GM19043 (cell line): ENCODE results near the gene IGF2BP3.

Experiments used
- ATAC-seq: cut with Tn5 transposase; IDR thresholded peaks from one replicate; pipeline ENCODE4 v1.9.1; 2021; ENCODE audit warnings: low read depth; ENCODE audit not compliant: unreplicated experiment

Gene IGF2BP3

DNA sequence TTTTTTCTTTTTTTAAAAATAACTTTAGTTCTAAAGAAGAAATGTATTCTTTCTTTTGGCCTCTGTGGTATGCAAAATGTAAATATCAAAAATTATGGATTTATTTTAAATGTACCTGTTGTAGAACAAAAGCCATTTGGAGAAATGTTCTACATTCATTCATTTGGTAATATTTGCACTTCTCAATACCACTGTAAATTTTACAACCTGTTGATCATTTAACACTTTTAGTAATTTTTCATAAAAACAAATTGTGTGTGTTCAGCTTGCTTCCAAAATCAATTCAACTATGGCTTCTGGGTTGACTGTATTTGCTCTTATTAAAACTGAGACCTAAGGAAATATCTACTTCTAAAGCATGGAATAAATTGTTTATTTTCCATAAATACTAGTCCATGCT lies 2.3 kb upstream of the IGF2BP3 start:
- ATAC-seq = no peak

DNA sequence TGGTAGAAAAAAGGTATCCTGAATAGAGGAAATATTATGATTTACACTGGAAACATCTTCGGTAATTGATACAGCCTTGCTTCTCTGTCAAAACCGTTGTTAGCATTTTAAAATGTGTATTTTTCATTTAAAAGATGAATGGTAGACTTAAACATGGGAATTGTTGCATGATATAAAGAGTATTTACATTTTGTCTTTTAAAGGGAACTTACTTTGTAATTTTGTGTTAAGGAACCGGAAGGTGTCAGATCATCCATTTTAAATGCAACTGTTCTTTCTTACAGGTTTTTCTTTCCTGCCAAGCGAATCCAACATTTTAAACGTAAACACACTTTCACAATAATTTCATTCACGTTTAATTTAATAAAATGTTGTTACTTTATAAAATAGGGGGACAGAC lies 1.8 kb upstream of the IGF2BP3 start:
- no peak for ATAC-seq

DNA sequence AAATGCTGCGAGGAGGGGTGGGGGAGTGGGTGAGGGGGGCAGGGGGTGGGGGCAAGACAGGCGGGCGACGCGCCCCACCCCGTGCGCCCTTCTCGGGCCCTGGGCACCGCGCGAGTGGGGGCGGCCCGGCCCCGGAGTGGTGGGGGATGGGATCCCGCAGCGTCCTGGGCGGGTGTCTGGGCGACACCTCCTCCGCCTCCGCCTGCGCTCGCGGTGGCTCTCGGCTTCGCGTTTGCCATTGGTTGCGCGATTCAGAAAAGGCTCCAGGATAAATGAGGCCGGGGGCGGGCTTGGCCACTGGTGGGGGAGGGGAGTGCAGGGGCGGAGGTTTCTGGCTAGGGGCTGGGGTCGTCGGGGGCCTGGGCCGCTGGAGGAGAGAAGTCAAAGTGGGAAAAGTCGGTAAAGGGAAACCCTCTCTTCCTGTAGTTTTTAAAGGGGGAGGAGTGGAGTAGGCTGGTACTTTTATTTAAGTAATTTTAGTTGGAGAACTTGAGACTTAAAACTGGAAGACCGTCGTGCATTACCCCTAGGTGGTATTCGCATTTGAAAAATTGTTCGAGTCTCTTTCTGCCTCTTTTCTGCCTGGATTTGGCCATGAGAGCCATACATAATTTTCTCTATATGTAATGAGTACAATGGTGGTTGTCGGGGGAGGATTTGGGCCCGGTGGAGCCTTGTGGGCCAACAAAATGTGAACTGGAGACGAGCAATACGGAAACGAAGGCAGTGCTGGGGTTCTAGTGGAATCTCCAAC lies 992 bp upstream of the IGF2BP3 start:
- ATAC-seq = peak; percentile 22

DNA sequence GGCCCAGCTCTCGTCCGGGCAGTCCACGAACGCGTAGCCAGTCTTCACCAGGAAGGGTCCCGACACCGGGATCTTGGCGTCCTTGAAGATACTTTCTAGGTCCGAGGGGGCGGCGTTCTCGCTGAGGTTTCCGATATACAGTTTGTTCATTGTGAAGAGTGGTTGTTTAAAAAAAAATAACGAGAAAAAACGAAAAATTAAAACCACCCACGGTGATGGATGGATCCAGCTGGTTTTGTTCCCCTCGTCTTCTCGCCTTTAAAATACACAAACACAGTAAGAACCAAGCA lies 385 bp downstream of the IGF2BP3 start:
- no peak for ATAC-seq

DNA sequence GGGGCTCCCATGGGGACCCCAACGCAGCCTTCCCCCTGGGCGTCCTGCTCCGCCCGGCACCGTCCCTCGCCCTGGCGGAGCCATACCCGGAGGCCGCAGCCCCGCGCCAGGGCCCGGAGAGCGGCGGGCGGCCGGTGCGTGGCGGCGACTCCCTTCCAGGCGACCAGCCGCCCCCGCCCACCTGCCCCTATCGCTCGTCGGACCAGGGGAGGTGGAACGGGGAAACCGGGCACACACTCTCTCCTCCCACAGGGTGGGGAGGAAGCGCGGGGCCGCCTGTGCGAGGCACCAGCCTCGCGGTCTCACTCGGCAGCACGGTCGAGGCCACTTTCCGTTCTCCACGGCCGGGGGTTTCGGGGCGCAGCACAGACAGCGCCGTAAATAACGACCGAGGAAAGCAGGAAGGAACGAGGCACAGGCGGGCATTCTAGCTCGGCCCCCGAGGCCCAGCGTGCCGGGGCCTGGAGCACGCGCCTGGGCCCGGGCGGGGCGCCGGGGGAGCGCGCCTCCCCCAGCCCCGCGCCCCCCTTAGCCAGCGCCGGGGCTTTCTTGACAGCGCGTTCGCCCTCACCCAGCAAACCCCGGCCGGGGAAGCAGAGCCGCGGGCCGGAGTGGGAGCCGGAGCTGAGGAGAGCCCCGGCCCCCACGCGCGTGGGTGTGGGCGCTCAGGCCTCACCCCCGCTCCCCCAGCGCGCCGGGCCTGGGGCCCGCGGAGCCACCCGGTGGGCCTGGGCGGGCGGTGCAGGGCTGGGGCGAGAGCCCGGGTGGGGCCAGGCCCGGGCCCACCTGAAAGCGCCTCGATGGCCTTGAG lies 936 bp downstream of the IGF2BP3 start:
- no peak for ATAC-seq

DNA sequence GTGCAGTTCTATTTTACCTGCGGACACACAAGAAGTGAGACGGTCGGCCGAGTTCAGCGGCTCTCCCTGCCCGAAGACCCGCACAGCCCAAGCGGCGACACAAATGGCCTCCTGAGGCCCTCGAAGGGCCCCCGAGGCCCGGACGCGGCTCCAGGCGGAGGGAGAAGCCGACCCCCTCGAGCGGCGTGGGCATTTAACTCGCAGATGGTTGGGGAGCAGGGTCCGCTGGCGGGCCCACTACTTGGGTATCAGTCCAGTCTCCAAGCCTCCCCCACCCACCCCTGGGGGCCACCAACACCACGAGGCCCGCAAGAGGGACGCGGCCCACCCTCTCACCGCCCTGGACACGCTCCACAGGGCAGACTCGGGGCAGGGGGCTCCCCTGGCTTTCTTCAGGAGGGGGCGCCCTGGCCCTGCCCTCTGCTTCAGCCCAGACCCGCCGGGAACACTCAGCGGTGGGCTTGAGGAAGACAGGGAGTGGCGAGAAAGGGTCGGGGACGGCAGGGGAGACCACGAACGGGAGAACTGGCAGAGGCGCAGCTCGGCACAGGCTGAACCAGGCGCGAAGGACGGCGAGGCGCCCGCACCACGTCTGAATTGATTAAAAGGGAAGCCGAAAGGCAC lies 1.7 kb downstream of the IGF2BP3 start:
- no peak for ATAC-seq

DNA sequence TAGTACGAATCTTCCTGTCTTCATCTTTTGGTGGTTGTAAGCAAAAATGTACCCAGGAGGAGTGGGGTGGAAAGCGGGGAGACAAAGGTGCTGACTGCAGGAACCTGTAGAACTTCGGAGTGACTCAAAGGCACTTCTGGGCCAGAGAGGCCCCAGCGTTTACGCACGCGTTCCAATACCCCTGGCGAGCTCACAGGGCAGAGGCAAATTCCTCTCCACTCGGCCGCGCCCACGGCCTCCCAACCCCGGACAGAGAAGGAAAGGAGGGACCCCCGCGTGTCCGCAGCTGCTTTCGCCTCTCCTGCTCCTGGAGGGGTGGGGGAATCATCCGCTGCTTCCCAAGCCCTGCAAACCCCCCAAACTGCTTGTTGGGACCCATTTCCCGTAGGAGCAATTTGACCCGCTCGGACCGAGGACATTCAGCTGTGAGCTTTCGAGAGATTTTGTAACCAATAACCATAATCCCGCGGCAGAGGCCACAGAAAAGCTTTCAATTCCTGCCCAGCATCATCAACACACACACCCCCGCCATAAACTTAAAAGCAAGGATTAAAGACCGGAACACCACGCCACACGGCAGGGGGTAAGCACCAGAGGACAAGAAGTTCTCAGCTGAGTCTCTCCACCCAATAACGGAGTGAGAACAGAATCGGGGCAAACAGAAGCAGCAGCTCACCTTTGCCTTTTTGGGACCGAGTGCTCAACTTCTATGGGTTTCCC lies 2.3 kb downstream of the IGF2BP3 start:
- no peak for ATAC-seq

DNA sequence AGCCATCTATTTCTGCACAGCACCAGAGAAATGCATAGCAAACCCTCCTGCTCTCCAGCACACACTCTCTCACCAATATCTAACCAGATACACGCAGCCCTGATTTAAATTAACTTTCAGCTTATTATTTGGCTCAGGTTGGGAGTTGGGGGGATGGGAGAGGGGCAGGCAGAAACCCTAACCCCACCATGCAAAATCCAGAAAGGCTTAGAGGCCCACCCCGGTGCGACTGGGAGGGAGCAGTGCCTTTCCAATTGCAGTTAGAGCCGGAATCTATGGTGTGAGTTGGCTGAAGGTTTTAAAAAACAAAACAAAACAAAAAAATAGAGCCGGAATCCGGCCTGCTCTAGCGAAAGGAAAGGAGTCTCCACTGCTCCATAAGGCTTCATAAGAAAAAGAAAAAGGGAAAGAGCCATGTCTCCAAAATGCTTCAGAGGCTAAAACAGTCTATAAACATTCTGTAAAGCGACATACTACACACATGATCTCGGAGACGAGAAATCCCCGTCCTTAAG lies 2.9 kb downstream of the IGF2BP3 start:
- ATAC-seq = no peak

DNA sequence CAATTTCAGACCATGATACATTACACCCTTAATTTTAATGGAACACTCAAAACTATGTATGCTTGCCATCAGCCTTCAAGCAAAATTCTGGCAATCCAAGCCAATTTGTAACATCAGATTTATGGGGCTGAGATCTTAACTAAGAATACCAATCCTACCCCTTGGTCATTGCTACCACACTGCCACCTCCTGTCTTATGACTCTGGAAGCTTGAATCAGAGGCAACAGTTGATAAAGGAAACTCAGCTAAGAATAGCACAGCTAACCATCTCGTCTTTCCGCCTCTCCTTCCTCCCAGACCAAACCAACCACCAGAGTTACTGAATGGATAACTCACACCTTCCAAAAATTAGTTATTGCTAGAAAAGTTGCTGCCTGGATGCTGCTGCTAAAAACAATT lies 7.4 kb downstream of the IGF2BP3 start:
- no peak for ATAC-seq

DNA sequence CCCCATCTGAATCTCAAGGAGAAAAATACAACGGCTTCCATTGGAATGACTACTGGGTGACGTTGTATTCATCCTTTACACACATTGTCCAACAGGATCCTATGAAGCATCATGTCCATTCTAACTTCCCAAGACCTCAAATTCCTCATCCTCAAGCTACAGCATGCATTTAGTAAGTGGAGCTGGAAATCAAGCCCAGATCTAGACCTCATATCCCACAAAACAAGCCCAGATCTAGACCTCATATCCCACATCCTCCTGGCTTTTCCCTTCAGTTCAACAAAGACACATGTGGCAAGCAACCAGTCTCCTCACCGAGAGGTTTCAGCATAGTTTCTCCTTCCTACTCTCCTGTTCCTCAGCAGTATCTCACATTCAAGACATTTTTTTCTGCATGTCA lies 12.2 kb downstream of the IGF2BP3 start:
- ATAC-seq = no peak

DNA sequence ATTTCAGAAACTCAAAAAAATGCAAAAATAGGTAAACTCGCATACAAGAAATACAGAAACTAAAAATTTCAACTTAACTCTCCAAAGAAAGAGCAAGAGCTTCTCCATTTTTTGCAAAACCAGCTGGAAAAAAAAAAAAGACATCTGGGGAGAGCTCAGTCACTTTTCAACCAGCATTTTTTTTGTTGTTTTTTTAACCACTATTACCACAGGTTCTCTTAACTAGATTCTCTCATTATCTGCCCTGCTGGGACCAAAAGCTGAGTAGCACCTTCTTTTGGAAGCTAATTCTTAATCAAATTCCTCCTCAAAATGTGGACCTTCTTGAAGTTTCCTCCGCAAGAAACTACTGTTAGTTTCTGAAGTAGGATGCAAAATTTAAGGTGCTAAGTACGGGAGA lies 14.2 kb downstream of the IGF2BP3 start:
- no peak for ATAC-seq

DNA sequence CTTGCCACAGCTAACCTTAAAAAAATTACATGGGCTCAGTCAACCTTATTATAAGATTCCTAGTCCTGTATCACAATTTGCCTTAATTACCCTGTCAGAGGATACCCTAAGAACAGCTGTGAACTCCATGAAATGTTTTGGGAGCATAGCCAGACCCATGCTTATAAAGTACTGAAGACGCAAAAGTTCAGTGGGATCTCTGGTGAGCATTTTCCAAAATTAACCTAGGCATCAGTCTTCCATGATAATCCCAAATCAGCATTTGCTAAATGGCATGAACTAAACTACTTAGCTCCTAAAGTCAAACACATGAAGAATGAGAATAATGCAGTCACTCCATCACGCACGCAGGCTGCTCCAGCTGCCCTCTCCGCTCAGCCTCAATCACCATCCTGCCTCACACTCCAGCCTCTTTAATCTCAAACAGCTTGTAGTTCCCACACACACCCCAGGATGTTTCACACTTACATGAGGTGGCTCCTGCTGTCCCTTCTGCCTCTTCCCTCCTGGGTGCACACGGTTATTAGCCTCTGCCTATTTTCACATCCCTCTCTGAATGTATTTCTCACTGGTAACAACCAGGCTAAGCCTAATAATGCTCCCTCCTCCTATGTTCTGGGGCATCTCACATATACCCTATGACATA lies 15.3 kb downstream of the IGF2BP3 start:
- no peak for ATAC-seq

DNA sequence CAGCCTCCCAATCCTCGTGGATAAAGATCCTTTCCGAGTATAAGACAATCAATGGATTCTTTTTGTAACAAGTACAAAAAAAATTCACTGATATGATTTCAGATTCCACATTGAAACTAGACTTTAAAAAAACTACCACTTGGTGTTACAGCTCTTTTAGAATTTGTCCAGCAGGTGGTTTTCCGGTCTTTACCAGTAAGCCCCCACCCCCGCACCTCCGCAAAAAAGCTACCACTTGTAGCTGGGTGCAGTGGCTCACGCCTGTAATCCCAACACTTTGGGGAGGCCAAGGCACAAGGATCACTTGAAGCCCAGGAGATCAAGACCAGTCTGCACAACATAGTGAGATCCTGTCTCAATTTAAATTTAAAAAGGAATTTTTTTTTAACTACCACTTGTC lies 19.8 kb downstream of the IGF2BP3 start:
- ATAC-seq = no peak

DNA sequence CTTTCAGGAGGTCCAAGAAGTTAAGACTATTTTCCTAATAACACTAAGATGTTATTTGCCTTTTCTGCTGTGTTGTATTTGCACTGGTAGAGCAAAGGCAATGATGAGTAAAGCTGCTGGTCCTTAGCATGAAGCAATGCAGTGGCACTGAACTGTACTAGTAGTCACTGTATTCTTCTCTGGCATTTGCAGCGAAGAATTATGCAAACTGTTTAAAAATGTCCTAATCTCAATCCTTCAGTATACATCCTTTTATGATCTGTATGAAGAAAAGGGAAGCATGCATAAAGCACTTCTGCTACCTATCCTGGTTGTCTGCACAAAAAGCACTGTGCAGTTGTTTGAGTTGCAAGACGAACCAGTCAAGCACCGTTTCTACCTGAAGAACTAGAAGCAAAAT lies 20.4 kb downstream of the IGF2BP3 start:
- no peak for ATAC-seq

DNA sequence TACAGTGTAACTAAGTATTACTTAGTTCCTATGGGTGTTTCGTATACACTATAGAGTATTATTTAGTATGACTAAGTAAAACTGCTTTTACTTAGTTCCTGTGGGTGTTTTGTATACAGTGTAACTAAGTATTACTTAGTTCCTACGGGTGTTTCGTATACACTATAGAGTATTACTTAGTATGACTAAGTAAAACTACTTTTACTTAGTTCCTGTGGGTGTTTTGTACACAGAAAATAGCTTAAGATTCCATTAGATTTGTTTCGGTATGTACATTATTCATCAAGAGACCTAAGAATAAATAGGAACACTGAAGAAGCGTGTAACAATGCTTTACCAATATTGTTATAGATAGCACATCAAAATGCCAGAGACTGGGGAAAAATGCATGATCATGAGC lies 25.0 kb downstream of the IGF2BP3 start:
- ATAC-seq = no peak

DNA sequence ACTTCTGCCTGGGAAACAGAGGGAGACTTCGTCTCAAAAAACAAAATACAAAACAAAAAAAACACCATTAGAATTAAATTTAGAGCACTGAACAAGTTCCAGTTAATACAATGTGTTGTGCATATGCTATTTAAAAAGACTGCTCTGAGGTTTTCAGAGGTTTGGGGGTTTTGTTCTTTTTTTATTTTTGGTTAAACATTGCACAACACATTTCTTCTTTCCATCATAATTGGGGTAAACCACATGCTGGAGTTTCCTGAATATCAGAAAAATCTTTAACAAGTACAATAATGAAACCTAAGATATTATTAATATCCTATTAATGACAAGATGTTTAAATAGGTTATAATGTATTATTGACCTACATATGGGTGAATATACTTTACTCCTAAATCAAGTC lies 26.3 kb downstream of the IGF2BP3 start:
- ATAC-seq = no peak

DNA sequence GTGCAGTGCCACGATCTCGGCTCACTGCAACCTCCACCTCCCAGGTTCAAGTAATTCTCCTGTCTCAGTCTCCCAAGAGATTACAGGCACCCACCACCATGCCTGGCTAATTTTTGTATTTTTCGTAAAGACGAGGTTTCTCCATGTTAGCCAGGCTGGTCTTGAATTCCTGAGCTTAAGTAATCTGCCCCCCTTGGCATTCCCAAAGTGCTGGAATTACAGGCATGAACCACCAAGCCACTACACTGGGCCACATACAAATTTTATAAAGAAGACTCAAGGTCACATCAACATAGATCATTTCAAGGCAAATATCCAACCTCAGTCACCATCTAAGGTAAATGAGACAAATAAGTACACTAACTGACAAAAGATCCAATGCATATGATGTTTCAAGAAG lies 32.1 kb downstream of the IGF2BP3 start:
- no peak for ATAC-seq

DNA sequence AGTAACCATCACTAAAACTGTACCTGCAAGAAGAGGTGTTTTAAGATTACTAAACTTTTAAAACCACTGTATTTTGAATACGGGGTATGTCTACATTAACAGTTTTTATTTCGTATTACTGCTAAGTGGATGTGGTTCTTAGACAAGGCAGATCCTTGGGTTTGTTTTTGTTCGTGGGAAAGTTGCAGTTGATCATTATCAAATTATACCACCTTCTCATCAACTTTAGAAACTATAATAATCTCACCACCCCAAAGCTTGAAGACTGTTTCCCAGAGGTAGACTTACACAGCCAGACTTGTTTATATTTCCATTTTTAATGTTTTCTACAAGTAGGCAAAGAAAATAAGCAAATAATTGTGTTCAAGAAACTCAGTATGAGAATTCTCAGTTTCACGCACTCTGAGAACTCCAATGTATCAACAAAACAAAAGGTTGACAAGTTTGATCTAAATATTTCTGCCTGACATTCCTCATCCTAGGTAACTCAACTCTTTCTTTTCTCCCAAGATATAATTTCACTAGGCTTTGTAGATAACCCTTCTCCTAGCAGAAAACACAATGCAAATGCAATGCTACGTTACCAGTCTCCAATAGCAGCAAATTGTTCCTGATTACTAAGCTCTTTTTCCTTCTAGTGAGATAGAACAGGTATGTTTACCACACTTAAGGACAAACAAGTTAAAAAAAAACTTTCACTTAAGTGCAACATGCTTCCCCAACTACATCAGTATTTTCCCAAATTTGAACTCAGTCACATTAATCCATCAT lies 36.0 kb downstream of the IGF2BP3 start:
- peak; percentile 42 for ATAC-seq

DNA sequence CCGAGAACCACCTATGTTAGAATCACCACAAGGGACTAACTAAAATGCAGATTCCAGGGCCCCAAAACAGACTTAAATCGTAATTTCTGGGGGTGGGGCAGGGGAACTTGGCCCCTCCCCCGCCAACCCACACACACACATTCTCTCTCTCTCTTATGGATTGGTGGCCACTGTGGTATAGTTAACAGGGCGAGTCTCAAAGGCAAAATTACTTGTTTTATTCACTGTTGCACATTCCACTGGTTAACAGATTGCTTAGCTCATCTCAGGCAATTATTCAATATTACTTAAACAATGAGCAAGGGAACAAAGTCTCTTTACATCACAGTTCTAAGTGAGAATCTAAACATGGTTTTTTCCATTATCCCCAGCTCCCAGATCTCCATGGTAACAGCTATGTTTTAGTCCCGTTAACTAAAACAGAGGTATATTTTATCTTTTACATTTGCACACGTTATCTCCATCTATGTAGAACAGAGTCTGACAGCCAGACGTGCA lies 38.5 kb downstream of the IGF2BP3 start:
- no peak for ATAC-seq

DNA sequence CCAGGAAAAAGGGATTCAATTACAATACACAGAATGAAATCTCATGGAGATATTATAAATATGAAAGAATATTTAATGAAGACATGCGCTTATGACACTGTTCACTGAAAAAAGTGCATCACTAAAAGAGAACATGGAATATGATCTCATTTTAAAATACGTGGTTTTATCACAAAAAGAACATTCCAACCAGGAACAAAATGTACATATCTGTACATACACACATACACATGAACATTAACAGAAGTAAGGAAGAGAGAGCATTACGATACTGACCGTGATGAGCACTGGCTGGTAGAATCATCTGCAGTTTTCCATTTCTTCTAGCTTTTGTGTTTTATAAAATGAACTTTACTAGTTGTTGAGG lies 39.4 kb downstream of the IGF2BP3 start:
- no peak for ATAC-seq
